HCEC 1CT (cell line): ENCODE data around the gene XRCC3.
"Not testable (repeated sequence)": the region's sequence is repeated elsewhere in the genome, so short reads cannot be mapped to it uniquely, and the experiment has no call there.

Experiments used
- DNase-seq: peaks from one replicate; pipeline ENCODE4 v3.0.0-alpha.2; 2017

The XRCC3 gene

GRCh38 chr14:103656756-103657133 is 58.5 kb downstream of the XRCC3 start:
- no peak for DNase-seq

GRCh38 chr14:103656031-103656755 is 59.1 kb downstream of the XRCC3 start:
- no peak for DNase-seq

- DNase-seq, result no peak
Measured at GRCh38 chr14:103654619-103655018, 60.6 kb downstream of the XRCC3 start.

GRCh38 chr14:103653805-103654204 is 61.4 kb downstream of the XRCC3 start:
- no peak for DNase-seq

- not testable (repeated sequence) for DNase-seq
Measured at GRCh38 chr14:103653336-103653735, 61.9 kb downstream of the XRCC3 start.

GRCh38 chr14:103652806-103653205 is 62.4 kb downstream of the XRCC3 start:
- no peak for DNase-seq

GRCh38 chr14:103651585-103651984 is 63.7 kb downstream of the XRCC3 start:
- no peak for DNase-seq

- DNase-seq, result no peak
Measured at GRCh38 chr14:103650213-103650612, 65.0 kb downstream of the XRCC3 start.

- DNase-seq, result no peak
Measured at GRCh38 chr14:103649001-103649400, 66.2 kb downstream of the XRCC3 start.
